LNCaP clone FGC (cell line): ENCODE data around the gene GPR61.

Source experiments
- DNase-seq: peaks from one replicate; pipeline ENCODE4 v3.0.0-alpha.2; 2011; ENCODE audit warnings: low read depth
- H3K4me3 ChIP-seq: 2 replicates; pipeline ENCODE4 v1.5.1; 2011; ENCODE audit warnings: mild to moderate bottlenecking, low read depth, low read length, control low read depth
- TF ChIP-seq, protein P1 (sequence below): IDR thresholded peaks from 2 replicates; pipeline ENCODE4 v1.5.1; 2012; ENCODE audit warnings: mild to moderate bottlenecking; ENCODE audit not compliant: control insufficient read depth, insufficient read depth; ENCODE audit errors: extremely low read depth

The GPR61 gene

DNA sequence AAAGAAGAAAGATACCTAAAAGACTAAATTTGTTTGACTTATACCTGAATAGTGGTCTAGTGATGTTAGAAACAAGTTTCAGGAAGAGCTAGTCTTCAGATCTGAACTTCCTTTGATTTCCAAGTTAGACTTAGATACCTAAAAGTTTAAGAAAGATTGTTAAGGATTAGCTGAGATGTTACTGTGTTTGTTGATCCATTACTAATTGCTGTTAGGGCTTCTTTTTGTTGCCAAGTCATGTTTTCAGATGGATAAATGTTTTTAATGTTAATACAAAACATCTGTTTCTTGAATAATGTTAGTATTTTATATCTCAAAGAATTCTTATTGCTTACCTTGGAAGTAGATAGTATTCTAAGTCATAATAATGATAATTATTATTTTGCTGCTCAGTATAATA lies 20.3 kb downstream of the GPR61 start:
- DNase-seq = no peak
- TF ChIP-seq, protein P1, sequence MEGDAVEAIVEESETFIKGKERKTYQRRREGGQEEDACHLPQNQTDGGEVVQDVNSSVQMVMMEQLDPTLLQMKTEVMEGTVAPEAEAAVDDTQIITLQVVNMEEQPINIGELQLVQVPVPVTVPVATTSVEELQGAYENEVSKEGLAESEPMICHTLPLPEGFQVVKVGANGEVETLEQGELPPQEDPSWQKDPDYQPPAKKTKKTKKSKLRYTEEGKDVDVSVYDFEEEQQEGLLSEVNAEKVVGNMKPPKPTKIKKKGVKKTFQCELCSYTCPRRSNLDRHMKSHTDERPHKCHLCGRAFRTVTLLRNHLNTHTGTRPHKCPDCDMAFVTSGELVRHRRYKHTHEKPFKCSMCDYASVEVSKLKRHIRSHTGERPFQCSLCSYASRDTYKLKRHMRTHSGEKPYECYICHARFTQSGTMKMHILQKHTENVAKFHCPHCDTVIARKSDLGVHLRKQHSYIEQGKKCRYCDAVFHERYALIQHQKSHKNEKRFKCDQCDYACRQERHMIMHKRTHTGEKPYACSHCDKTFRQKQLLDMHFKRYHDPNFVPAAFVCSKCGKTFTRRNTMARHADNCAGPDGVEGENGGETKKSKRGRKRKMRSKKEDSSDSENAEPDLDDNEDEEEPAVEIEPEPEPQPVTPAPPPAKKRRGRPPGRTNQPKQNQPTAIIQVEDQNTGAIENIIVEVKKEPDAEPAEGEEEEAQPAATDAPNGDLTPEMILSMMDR = no peak
- H3K4me3 ChIP-seq = no peak overlapping the region

DNA sequence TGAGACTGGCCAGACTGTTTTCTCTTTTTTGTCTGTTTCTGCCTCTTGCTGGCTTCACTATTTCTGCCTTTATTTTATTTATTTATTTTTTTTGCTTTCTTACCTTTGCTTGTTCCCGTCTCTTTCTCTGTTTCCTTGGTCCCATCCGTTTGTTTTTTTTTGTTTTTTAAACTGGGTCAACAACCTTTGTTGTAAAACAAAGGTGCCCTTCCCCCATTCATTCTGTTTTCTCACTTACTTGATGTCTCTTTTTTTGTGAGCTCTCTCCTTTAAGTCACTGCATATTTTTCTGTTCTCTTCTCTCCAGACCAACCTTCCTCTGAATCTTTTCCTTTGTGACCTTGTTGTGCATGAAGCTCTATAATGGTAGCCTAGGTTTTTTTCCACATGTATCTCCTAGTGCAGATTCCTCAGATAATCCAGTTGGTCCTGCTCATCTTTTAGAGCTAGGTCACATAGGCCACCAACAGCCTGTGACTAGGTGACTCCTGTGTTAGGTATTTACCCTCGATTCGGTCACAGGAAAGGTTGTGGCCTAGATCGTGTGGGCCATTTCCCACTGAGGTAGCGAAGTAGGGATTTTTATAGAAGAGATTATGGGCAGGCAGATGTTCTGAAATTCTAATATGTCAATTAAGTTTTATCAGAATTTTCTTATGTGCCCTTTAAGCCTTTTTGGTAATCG lies 24.7 kb downstream of the GPR61 start:
- DNase-seq = no peak
- H3K4me3 ChIP-seq = peak overlapping the region; percentile 1; the same call in 1 of the 2 replicates
- TF ChIP-seq, protein P1 = no peak

DNA sequence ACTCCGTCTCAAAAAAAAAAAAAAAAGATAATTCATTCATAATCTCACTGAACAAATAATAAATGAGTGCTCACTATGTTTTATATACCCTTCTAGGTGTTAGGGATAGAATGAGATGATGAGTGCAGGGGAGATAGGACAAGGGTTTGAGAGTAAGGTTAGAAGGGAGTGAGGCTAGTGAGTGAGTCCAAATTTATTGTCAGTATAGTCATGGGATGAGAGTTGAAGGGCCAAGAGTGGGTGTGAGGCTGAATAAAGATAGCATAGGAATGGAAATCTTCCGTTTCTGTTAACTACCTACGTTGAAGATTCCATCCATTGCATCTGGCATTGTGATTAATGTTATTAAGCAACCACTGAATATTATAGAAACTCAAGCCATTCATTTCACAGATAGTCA lies 25.6 kb downstream of the GPR61 start:
- TF ChIP-seq, protein P1 = no peak
- H3K4me3 ChIP-seq = no peak overlapping the region
- DNase-seq = no peak

DNA sequence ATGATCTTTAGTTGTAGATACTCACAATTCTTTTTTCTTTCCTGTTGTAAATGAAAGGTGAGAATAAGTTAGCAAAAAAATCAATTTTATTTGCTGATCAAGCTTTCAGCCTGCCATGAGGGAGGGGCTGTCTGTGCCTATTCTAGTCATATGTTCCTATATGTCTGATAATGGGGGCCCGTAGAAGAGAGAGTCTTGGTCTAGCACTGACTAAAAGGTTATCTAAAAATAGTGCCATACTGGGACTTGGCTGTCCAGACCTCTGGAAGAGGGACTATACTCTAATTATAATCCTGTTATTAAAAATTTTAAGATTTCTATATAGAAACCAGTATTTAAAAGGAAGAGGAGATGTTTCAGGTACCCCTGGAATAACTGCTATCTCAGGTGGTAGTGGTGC lies 27.3 kb downstream of the GPR61 start:
- no peak for DNase-seq
- H3K4me3 ChIP-seq = no peak overlapping the region
- TF ChIP-seq, protein P1 = no peak

DNA sequence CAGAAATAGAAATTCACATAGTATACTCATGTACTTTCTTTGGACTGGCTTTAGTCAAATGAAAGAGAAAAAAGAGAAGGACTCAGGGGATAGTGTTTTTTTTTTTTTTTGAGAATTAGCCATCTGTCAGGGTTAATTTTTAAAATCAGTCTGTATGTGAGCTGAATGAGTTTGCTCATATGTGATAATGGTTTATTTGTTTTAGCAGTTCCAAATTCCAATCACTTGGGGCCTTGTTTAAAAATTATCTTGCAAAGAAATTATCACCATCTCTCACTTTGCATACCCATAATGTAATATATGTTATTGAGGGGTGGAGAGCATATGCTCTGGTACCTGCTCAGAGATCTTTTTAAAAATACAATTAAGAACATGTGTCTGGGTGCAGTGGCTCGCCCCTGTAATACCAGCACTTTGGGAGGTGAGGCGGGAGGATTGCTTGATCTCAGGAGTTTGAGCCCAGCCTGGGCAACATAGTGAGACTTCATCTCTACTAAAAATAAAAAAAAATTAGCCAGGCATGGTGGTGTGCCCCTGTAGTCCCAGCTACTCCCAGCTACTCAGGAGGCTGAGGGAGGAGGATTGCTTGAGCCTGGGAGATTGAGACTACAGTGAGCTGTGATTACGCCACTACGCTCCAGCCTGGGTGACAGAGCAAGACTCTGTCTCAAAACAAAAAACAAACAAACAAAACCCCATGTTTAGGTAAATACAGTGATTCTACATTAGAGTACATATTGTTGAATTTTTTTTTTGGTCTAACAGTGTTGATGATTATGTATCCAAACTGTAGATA lies 28.4 kb downstream of the GPR61 start:
- DNase-seq = no peak
- no peak overlapping the region for H3K4me3 ChIP-seq
- TF ChIP-seq, protein P1 = no peak

DNA sequence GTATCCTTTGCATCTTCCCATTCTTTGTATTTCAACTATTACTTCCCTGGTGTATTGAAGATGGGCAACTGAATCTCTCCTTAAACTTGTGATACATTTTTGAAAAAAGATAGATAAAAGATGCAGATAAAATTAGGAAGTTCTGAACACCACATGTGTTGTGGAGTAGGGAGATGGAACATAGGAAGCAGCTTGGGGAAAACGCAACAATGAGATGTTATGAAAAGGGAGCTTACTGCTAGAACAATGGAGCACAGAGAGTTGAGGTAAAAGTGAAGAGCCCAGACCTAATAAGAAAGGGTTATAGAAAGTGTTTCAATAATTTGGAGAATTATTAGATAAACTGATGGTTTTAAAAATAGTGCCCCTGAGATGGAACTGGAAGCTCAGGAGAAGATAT lies 29.7 kb downstream of the GPR61 start:
- TF ChIP-seq, protein P1 = no peak
- no peak for DNase-seq
- no peak overlapping the region for H3K4me3 ChIP-seq
